HG03060 (cell line): Measurements from ENCODE around the gene DTNBP1.

ENCODE experiments used
- ATAC-seq: cut with Tn5 transposase; IDR thresholded peaks from one replicate; pipeline ENCODE4 v1.9.1; 2021; ENCODE audit warnings: low read depth, moderate number of reproducible peaks; ENCODE audit not compliant: unreplicated experiment

Gene DTNBP1

GRCh38 chr6:15538106-15538505, 124.7 kb downstream of the DTNBP1 start:
- ATAC-seq = no peak

- no peak for ATAC-seq
These were observed 126.5 kb downstream of the DTNBP1 start for GRCh38 chr6:15536198-15536955.

GRCh38 chr6:15535495-15536197, 127.2 kb downstream of the DTNBP1 start:
- ATAC-seq = no peak

- ATAC-seq = no peak
These were observed 127.9 kb downstream of the DTNBP1 start for GRCh38 chr6:15534974-15535373.

GRCh38 chr6:15533379-15534026, 129.3 kb downstream of the DTNBP1 start:
- no peak for ATAC-seq

GRCh38 chr6:15531973-15532372, 130.9 kb downstream of the DTNBP1 start:
- no peak for ATAC-seq

DNA sequence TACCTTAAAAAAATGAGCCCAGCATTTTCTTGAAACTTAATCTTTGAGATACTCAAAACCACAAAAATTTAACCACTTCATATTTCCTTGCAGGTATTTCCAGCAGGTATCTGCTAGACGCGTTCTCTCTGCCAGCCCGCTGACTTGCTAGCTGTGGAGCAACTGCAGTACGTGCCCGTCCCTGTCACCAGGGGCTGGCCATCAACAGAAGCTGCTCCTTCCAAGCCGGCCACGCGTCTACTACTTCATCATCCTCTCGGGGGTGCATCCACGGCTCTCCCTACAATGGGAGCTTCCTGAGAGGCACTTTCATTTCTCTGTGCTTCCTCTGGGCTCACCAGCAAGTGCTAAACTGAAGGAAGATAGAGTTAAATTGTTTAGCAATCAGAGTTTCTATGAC, 132.4 kb downstream of the DTNBP1 start:
- no peak for ATAC-seq

DNA sequence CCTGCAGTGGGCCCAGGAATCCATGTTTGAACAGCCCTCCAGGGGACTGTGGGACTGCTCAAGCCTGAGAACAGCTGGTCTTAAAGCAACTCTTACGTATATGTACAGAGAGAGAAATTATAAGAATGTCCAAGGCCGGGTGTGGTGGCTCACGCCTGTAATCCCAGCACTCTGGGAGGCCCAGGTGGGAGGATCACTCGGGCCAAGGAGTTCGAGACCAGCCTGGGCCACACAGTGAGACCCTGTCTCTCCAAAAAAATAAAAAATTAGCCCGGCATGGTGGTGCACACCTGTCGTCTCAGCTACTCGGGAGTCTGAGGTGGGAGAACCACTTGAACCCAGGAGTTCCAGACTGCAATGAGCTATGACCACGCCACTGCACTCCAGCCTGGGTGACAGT, 134.0 kb downstream of the DTNBP1 start:
- no peak for ATAC-seq

GRCh38 chr6:15527838-15528617, 134.8 kb downstream of the DTNBP1 start:
- no peak for ATAC-seq

DNA sequence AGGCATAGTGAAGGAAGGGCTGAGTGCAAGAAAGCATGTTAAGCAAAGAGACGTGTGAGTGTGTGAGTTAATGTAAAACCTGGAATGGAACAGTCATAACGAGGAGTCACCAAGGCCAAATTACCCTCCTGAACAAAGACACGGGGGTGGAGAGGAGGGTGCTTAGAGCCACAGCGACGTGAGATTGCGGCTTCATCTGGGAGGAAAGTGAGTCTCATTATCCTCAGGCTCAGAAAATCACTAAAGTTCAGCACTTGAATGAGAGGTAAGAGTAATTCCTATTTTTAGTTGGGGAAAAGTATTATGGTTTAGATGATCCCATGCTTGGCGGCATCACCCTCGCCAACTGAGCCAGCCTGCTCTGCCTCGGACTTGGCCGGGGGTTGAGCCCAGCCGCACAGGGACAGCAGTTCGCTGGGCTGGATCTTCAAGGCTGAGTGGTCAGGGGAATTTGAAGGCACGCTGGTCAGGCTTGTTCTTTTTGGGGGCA, 136.6 kb downstream of the DTNBP1 start:
- no peak for ATAC-seq

DNA sequence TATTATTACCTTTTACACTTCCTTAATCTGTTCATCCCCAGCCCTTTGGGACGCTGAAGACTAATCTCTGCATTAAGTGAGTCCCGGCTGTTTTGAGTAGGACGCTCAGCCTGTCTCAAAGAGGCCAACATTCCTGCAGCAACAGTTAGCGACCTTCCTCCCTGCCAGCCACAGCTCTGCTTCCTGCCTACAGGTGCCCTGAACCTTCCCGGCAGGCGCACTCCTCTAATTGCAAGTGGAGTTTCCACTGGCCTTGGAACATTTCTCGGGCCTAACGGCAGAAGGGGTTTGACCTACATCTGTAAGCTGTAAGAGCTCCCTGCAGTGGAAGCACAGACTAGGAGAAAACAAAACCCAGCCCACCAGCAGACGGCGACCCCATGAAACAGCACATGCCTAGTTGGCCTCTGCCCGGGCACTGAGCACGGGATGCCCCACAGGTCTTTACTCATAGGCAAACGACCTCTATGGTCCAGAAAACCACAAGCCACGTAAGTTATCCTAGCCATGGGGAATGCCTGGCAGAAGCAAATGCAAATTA, 137.9 kb downstream of the DTNBP1 start:
- no peak for ATAC-seq

- ATAC-seq = no peak
These were observed 138.9 kb downstream of the DTNBP1 start for GRCh38 chr6:15523679-15524630.

- ATAC-seq = no peak
These were observed 139.8 kb downstream of the DTNBP1 start for GRCh38 chr6:15522856-15523529.

GRCh38 chr6:15522427-15522826, 140.4 kb downstream of the DTNBP1 start:
- ATAC-seq = no peak

DNA sequence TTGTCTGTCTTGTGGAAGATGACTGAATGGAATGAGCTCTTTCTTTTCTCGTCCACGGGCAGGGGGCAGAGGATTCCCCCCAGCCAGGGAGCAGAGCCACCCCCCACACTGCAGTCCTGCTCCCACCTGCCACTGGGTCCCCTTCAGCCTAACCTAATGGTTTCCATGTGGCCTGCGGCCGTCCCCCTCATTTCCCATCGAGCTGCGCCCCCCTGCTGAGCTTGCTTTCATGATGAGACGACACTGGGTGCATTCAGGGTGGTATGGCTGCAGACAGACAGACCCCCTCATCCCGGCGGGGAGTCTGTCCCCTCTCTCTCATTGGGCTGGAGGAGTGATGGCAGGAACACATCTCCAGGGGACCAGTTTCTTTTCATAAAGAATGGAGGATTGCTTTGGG, 140.8 kb downstream of the DTNBP1 start:
- ATAC-seq = no peak

- ATAC-seq = no peak
These were observed 141.2 kb downstream of the DTNBP1 start for GRCh38 chr6:15521582-15521981.

DNA sequence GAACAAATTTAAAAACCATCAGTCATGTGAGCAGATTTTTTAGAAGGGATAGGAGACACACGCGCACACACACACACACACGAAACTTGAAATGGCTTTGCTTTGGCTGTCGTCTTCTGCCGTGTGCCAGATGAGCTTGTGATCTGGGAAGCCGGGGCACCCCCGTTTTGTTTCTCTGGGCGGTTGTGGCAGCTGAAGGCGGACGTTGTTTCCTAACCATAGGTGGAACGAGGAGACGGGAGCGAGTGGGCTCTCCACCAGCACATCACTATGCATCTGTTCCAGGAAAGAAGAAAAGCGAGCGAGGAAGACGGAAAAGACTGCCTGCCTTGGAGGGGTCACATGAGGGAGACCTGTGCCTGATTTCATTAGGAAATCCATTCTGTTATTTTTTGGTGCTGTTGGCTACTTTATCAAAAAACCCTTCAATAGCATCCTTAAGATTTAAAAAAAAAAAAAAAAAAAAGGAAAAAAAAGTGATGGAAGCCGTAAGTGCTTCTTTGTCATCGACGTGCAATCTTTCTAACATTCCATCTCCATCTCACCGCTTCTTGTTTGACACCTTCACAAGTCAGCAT, 142.1 kb downstream of the DTNBP1 start:
- no peak for ATAC-seq

- ATAC-seq = no peak
These were observed 143.1 kb downstream of the DTNBP1 start for GRCh38 chr6:15519681-15520080.
